ENCODE data around the gene B4GALT3. TPM values are rescaled to one million over a fixed set of nuclear protein-coding genes. Genes with fewer than 3 reads are reported as not detected.

The B4GALT3 gene
- total RNA-seq, 1 experiment from 2014 or later: 39.6 TPM

- H3K36me3 Mint-ChIP-seq (ENCODE audit: insufficient read depth, unreplicated experiment): peaks cover under 1% of the 10 kb centered on the region
- peaks cover 25% of the 10 kb centered on the region for H3K4me1 Mint-ChIP-seq (ENCODE audit: low read depth, unreplicated experiment)
- Histone ChIP-seq H3K4me3 (ENCODE audit: low read depth, low read length) (no peak overlapping the region), H3K36me3 (ENCODE audit: control insufficient read depth, insufficient read depth, low read length) (no peaks in the 10 kb centered on the region), H3K4me1 (peaks cover 6% of the 10 kb centered on the region; the same call in 1 of the 2 replicates), H3K27me3 (replicated peaks; ENCODE audit: control insufficient read depth, insufficient read depth, low read length) (no peaks in the 10 kb centered on the region), H3K9me3 (no peaks in the 10 kb centered on the region)
- intact Hi-C loops (cut with micrococcal nuclease; ENCODE audit: unreplicated experiment): no loop called here
- no peak overlapping the region for H3K27ac Mint-ChIP-seq (ENCODE audit: unreplicated experiment)
- POLR2A ChIA-PET: no interaction called here
- TF ChIP-seq CTCF (IDR thresholded peaks at IDR 0.05; ENCODE audit: insufficient read depth in 1 of 2, low read depth in 1 of 2, low read length in 1 of 2, severe bottlenecking in 1 of 2, unreplicated experiment in 1 of 2): no peak
- no peak overlapping the region for H3K4me3 Mint-ChIP-seq (ENCODE audit: unreplicated experiment)
- H3K27me3 Mint-ChIP-seq (ENCODE audit: insufficient read depth, unreplicated experiment): no peaks in the 10 kb centered on the region
- CTCF ChIA-PET: interaction anchor here (0.7 to 1.0 kb wide), 3 partner anchors 20 to 196 kb away, joined by 3 to 4 read pairs (median 4); partner anchors contain the start of gene B4GALT3
- DNase-seq: no peak
- no TSS peak for BruUV-seq (replicated peaks)
- no peaks in the 10 kb centered on the region for H3K9me3 Mint-ChIP-seq (ENCODE audit: unreplicated experiment)
Observed at GRCh38 chr1:161196521-161197451, 19.5 kb upstream of the B4GALT3 start.

GRCh38 chr1:161196111-161196510 lies 18.8 kb upstream of the B4GALT3 start:
- CTCF ChIA-PET: interaction anchor here (1.0 kb wide), 1 partner anchor 29 kb away, joined by 3 read pairs; no protein-coding TSS in a partner anchor

More at GRCh38 chr1:161196111-161196510, 18.8 kb upstream of the B4GALT3 start:
- Mint-ChIP-seq H3K4me1 (ENCODE audit: low read depth, unreplicated experiment) (peaks cover 18% of the 10 kb centered on the region), H3K9me3 (ENCODE audit: unreplicated experiment) (no peaks in the 10 kb centered on the region), H3K27ac (ENCODE audit: unreplicated experiment) (no peak overlapping the region), H3K27me3 (ENCODE audit: insufficient read depth, unreplicated experiment) (no peaks in the 10 kb centered on the region), H3K36me3 (ENCODE audit: insufficient read depth, unreplicated experiment) (no peaks in the 10 kb centered on the region), H3K4me3 (ENCODE audit: unreplicated experiment) (no peak overlapping the region)
- no peaks in the 10 kb centered on the region for H3K27me3 ChIP-seq (replicated peaks; ENCODE audit: control insufficient read depth, insufficient read depth, low read length)
- DNase-seq: no peak
- TF ChIP-seq CTCF (IDR thresholded peaks at IDR 0.05; ENCODE audit: insufficient read depth in 1 of 2, low read depth in 1 of 2, low read length in 1 of 2, severe bottlenecking in 1 of 2, unreplicated experiment in 1 of 2): no peak
- BruUV-seq (replicated peaks): no TSS peak
- no peak overlapping the region for H3K4me3 ChIP-seq (ENCODE audit: low read depth, low read length)
- H3K4me1 ChIP-seq: no peaks in the 10 kb centered on the region; the same call in 1 of the 2 replicates
- intact Hi-C loops (cut with micrococcal nuclease; ENCODE audit: unreplicated experiment): no loop called here
- H3K9me3 ChIP-seq: no peaks in the 10 kb centered on the region
- POLR2A ChIA-PET: no interaction called here
- no peaks in the 10 kb centered on the region for H3K36me3 ChIP-seq (ENCODE audit: control insufficient read depth, insufficient read depth, low read length)

Measured in Caco-2 (cell line).